ENCODE data around the gene PLEKHG7. TPM values are rescaled to one million over a fixed set of nuclear protein-coding genes. Genes with fewer than 3 reads are reported as not detected.
"Not testable (repeated sequence)": the region's sequence is repeated elsewhere in the genome, so short reads cannot be mapped to it uniquely, and the experiment has no call there.

Gene PLEKHG7
- polyA plus RNA-seq, 4 donors = 0.50 to 1.0 (median 0.66) TPM; not detected in 1

- DNase-seq (ENCODE audit: low read depth in 4 of 4, low spot score in 3 of 4) = no peak
These were observed 83.3 kb downstream of the PLEKHG7 start for GRCh38 chr12:92786045-92786444.

GRCh38 chr12:92794356-92794755 is 91.6 kb downstream of the PLEKHG7 start:
- not testable (repeated sequence) for DNase-seq (ENCODE audit: low read depth in 4 of 4, low spot score in 3 of 4)

- no peak for DNase-seq (ENCODE audit: low read depth in 4 of 4, low spot score in 3 of 4)
These were observed 92.0 kb downstream of the PLEKHG7 start for GRCh38 chr12:92794814-92795213.

DNA sequence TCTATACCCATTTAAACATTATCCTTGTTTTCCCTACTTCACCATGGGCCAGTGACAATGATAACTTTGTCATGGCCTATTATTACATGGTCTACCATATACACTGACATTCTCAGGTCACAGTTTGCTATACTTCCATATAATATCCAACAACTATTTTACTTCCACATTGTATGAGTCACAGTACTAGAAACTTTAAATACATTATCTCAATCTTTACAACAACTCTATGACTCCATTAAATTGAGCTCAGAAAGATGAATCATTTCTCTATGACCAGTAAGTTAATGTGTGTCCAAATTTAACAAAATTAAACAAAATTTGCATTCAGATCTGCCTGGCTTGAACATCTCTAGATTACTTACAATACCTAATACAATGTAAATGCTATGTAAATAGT is 93.9 kb downstream of the PLEKHG7 start:
- no peak for DNase-seq (ENCODE audit: low read depth in 4 of 4, low spot score in 3 of 4)

- DNase-seq (ENCODE audit: low read depth in 4 of 4, low spot score in 3 of 4) = no peak
These were observed 100.1 kb downstream of the PLEKHG7 start for GRCh38 chr12:92802906-92803305.

DNA sequence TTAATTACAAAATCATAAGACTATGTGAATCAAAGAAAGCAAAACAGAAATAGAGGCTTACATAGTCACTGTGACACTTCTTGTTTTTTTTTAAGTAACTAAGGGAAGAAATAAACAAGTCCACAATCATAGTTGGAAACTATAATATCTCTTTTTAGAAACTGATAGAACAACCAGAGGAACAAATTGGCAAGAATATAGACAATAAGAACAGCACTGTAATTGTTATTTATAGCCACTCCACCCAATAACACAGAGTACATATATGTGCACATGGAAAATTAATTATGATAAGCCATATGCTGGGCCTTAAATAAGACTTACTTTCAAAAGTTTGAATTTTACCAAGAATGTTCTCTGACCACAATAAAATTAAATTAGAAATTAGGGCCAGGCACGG is 101.1 kb downstream of the PLEKHG7 start:
- DNase-seq (ENCODE audit: low read depth in 4 of 4, low spot score in 3 of 4) = no peak

DNA sequence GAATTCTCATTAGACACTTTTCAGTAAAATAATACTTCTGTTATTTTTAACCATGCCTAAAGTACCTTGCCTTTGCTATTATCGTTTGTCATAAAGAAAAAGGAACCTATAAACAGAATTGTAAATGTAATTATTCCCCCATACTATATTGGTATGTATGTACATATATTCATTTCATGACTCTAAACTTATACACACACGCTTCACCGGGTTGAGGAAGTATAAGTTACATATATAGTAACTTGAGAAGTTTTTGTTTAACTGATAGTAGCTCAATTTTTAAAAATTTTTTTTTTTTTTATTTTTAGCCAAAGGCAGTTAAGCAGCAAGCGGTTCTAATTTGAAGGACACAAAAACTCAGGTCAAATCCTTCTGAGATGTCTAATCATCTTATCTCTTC is 107.6 kb downstream of the PLEKHG7 start:
- no peak for DNase-seq (ENCODE audit: low read depth in 4 of 4, low spot score in 3 of 4)

DNA sequence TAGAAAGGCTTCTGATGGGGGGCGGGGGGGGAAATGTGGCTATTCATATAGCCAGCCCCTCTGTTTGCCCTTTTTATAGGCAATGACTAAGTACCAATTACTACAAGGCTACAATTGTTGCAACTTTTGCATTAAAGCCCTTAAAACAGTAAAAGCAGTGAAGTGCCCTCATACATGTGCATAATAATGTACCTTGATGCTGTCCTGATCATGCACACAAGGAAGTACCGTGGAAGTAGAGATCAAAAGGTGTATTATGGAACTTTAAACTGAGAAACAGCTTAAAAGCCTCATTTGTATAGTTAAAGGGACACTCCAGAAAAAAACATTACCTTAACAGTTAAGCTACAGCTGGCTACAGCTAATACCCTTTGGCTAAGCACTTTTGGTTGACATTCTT is 111.8 kb downstream of the PLEKHG7 start:
- DNase-seq (ENCODE audit: low read depth in 4 of 4, low spot score in 3 of 4) = no peak

- DNase-seq (ENCODE audit: low read depth in 4 of 4, low spot score in 3 of 4) = no peak
These were observed 118.4 kb downstream of the PLEKHG7 start for GRCh38 chr12:92821142-92821541.

Other genes with a start within 250 kb of the PLEKHG7 start
- 10 to 100 TPM; 14.8 to 19.9 (median 18.7) TPM for gene EEA1, start 226.3 kb downstream of the PLEKHG7 start, polyA plus RNA-seq (ENCODE audit: insufficient read length in 4 of 4)

Measured in left renal pelvis (tissue), 4 donors.